Measurements from ENCODE around the gene CLEC16A.

CLEC16A gene

DNA sequence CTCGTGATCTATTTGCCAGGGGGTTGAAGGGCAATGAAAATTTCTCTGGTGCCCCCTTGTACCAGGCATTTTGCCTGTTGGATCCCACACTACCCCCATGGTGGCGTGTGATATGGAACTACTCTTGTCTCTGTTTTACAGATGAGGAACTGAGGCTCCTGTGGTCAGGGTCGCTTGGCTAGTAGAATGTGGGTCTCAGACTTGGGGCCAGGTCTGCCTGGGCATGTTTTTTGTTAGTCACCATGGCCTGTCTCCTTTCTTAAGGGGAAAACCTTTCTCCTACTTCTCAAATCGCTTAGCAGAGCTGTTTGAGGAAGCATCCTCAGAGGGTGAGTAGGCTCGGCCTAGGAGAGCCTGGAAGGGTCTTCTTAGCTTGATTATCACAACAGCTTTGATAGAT, 51.2 kb downstream of the CLEC16A start:
- no peak for DNase-seq

DNA sequence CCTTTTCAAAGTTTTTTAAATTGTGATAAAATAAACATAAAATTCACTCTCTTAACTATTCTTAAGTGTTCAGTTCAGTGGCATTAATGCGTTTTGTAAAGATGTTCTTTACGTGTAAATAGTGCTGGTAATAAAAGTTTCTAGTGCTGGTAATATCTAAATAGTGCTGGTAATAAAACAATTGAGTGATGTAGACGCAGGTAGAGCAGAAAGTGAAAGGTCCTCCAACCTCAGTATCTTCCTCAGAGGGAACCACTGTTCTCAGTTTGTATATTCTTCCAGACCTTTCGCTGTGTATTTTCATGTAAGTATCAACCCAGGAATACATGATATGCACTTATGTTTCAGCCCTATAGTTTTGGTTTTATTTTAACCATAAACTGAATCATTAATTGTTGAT, 53.1 kb downstream of the CLEC16A start:
- DNase-seq, result no peak

DNA sequence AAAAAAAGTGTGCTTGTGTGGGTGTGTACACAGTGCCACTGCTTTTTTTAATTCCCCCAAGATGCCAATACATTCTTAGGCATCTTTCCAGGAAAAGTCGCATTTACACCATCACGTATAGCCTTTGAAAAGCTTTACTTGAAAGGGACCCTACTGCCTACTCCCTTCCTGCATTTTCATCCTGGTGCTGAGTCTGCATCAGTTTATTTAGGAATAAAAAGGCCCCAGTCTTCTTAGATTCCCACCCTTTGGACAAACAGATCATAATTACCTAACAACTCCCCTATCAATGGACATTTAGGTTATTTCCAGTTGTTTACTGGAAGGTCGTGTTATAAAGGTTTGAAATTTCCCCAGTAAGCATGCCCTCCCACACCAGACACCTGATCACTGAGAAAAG, 54.9 kb downstream of the CLEC16A start:
- no peak for DNase-seq

DNA sequence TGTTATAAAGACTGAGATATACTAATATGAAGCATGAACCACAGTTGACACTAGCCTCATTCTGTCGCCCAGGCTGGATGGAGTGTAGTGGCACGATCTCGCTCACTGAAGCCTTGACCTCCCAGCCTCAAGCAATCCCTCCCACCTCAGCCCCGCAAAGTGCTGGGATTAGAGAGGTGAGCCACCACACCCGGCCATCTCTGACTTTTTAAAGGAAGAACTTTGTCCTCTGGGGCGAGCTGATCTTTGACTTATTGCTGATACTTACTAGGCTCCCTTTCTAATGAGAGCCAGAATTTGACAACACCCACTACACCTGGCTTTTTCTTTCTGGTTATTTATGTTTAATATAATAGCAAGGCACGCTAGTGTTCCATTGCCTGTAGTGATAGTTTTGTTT, 57.2 kb downstream of the CLEC16A start:
- no peak for DNase-seq

DNA sequence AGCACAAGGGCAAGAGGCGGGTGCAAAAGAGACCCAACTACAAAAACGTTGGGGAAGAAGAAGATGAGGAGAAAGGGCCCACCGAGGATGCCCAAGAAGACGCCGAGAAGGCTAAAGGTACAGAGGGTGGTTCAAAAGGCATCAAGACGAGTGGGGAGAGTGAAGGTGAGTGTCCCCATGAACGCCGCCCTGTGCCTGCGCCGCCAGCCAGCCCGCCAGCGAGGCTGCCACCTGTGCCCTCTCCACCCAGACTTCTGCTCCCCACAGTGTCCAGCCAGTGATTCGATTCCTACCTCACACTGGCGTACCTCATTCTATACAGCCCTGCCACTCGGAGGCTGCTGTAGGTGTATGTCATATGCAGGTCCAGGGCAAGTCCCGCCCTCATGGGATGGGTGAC, 58.8 kb downstream of the CLEC16A start:
- DNase-seq, result no peak

DNA sequence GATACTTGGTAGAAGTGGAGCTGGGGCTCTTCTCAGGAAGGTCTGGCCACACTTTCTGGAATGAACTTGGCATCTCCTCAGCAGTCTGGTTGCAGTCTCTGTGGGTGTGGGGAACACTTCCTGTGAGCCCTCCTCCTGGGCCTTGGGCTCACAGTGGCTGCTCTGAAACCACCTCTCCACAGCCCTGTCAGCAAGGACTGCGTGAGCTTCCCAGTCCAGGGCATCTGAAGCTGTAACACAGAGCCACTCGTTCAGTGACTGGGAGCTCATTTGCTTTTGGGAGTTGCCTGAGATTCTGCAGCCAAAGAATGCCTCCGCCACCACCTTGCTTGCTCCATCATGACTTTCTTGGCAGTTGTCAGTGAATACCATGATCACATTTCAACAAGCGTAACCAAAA, 60.0 kb downstream of the CLEC16A start:
- DNase-seq, result no peak

DNA sequence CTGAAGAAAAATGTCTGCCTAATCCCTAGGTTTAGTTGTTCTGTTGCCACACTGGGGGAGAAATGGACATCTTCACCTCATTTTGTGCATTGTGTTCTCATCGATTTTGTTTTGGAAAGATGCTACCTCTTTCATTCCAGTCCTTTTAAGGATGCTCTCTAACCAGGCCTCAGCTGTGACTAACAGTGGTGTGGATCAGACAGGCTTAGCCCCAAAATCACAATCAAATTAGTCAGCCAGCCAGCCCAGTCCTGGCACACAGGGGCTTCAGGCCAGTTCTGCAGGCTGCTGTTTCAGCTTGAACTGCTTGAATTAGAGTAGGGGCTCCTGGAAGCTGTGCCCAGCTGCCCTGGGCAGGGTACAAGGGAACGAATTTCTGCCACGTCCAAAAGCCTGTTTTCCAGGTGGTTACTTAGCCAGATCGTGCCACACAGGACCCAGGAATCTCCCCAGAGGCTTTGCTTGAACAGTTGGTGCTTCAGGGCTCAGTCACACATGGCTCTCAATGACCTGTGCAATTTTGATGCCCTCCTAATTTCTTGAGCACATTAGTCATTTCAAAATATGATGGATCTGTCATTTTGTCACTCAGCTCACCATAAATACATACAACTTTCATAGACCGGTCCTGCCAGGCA, 60.7 kb downstream of the CLEC16A start:
- no peak for DNase-seq

DNA sequence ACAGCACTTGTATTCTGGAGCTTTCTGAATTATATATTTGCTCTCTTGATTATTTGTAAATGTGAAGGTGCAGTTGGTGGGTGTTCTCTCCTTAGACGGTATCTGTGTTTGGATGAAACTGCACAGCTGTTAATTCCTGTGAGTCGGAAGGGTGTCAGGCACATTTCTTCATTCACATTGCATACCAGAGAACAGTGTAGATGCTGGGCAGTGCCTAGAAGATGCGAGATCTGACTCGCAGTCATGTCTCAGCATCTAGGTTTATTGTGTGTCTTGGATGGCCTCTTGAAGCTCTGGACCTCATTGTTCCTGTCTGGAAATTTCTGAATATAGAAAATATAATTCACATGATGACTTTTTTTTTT, 61.2 kb downstream of the CLEC16A start:
- DNase-seq, result no peak

DNA sequence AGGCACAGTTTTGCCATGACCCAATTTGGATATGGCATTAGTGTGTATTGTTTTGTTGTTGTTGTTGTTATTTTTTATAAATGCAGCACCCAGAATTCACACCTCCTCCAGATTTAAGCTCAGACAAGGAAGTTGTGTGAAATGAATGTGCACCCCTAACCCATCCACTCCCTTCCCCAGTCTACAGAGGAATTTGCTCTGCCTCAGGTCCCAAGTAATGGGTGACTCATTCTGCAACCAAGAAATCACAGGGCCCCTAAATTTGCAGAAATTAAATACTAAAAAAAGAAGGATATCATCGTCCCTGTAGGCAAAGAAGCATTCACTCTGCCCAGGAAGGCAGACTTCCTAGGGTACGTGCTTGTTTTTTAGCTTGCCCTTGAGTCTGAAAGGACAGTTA, 62.3 kb downstream of the CLEC16A start:
- DNase-seq, result no peak

DNA sequence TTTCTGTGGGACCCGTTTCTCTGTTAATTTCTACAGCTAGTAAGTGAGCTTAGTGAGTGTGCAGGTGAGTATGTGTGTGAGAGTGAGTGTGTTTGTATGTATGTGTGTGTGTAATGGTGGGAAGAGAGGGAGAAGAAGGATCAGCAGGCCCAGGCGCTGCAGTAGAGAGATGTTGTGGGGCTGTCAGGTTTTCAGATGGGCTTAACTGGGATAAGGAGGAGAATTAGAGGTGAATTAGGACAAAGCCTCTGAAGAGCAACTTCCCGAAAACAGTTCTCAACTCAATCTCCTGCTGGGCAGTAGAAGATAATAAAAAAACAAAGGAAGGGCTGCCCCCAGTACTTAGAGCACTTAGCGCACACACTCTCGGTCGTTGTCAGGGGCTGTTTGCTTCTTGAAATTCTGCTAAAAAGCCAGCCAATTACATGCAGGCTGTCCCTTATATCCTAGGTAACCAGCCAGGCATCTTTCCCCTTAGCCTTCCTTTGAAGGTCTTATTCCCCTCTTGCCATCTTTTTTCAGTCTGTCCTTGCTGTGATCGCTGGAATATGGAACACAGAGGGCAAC, 63.4 kb downstream of the CLEC16A start:
- DNase-seq, result no peak

DNA sequence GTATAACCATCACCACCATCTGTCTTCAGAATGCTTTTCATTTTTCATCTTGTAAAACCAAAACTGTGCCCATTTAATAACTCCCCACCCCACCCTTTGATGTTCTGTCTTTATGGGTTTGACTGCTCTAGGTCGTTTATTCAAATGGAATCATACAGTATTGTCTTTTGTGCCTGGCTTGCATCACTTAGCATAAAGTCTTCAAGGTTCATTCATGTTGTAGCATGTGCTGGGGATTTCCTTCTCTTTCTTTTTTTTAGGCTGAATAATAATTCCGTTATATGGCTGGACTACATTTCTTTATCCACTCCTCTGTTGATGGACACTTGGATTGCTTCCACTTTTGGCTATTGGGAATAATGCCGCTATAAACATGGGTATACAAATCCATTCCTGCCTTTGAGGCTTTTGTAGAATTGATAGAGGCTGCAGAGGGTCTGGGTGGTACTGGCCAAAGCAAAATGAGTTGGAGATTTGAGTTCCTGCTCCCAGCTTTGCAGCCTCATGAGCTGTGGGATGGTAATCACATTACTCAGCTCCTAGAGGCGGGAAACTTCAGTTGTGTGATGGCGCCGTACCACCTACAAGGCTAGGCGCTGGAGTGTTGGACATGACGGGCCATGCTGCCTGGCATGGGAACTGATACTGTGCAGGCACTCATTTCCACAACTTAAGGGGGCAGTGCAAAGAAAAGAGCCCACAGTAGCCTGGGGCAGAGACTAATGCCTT, 64.8 kb downstream of the CLEC16A start:
- DNase-seq, result no peak

DNA sequence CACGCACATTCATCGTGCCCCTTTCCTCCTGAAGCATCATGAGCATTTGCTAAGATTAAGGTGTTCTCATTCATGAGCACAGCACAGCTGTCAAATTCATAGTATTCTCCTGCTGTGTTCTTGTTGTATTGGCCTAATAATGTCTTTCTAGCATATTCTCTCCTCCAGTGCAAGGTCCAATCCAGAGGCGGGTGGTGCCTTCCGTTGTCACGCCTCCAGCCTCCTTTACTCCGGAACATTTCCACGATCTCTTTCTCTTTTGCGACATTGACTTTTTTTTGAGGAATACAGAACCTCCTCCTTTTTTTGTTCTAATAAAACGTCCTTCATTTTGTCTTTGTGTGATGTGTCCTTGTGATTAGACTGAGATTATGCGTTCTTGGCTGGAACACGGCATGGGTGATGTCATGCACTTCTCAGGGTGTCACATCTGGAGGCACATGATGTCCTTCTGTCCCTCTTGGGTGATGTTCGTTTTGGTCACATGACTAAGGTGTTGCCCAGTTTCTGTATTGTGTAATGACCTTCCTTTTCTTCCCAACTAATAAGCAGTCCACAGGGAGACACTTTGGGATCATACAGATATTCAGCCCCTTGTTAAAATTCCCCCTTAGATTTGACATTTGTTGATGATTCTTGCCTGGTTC, 66.3 kb downstream of the CLEC16A start:
- DNase-seq, result no peak

DNA sequence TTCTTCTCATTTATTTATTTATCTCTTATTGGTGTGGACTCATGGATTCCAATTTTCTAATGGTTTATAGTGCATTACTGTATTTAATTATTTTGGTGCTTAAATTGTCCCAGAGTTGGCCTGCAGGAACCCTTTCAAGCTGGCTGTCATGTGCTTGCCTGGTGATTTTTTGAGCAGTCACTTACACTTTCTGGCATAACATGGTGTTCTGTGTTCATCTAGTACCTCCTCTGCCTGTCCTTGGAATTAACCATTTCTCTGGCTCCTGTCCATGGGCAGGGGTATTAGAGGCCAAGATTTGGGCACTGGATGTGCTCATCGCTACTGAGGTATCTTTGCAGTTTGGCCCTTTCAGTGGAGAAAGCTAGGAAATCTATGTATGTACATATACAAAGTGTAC, 67.0 kb downstream of the CLEC16A start:
- DNase-seq, result no peak

DNA sequence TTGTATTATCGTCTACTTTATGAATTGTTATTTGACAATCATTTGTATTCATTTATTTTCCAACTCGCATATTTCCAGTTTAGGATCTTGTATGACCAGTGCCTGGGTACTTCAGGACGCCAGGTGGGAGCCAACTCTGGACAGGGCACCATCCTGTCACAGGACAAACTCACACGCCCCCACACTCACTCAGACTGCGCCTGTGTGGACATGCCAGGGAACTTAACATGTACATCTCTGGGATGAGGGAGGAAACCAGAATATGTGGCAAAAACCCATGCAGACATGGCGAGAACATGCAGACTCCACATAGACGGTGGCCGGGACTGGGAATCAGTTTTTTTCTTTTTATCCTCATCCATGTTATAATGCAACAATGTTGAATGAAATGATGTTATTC, 68.5 kb downstream of the CLEC16A start:
- DNase-seq, result no peak

DNA sequence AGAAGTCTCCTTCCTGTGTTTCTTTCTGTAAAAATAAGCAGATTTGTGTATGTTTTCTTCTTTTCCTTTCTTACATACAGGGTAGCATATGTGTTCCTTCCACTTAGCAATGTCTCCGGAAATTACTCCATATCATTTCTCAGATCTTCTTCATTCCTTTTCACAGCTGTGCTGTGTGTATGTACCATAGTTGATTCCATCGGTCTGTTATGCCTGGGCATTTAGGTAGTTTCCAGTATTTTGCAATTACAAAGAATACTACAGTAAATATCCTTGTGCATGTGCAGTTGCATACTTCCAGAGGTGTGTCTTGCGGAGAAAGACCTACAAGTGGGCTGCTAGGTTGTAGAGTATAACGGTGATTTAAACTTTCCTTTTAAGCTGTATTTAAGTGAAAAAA, 69.8 kb downstream of the CLEC16A start:
- no peak for DNase-seq

DNA sequence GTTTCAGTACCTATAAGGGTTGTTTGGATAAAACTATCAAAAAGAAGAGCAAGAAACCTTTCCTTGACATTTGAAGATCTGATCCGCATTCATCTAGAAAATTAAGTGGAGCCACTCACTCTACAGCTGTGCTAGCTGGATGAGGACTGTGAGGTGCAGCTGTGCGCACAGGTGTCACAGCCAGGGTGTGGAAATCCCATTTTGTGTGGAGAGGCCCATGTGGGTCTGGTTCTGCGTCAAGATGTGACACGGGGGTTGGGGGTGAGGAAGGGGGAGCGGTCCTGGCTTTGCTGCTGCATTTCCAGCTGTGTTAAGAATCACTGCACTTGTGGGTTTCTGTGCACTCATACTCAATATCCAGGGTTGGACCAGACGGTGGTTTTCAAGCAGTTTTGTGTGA, 70.7 kb downstream of the CLEC16A start:
- no peak for DNase-seq

DNA sequence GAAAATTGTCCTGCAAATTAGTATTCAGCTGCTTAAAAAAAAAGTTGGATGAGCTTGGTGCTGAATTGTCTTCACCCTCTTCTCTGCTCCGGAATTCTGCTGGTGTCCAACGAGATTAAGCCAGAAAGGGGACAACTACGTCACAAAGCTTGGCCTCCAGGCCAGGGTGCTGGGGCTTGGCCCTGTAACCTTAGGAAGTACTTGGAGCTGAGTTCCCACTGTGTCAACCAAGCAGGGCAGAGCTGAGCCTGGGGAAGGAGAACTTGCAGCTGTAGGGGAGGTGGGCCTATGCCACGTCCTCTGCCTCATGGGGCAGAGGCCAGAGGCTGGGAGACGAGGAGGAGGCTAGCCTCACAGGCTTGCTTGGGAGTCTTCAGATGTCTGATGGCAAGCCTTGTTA, 71.2 kb downstream of the CLEC16A start:
- DNase-seq, result no peak

DNA sequence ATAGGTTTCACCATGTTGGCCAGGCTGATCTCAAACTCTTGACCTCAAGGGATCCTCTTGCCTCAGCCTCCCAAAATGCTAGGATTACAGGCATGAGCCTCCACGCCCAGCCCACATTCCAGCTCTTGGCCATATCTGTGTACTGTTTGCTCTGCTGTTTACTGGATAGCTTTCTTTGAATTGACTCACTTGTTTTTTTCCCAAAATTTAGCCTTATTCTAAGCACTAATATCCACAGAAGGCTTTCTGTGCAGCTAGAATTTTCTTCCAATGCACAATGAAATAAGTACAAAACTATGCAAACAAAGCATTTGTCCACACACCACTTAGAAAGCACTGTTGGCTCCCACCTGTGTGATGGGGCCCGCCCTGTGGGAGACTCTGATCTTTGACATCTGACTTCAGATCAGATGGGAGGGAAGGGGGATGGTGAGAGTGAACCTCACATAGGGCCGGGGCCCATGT, 72.2 kb downstream of the CLEC16A start:
- DNase-seq, result no peak

DNA sequence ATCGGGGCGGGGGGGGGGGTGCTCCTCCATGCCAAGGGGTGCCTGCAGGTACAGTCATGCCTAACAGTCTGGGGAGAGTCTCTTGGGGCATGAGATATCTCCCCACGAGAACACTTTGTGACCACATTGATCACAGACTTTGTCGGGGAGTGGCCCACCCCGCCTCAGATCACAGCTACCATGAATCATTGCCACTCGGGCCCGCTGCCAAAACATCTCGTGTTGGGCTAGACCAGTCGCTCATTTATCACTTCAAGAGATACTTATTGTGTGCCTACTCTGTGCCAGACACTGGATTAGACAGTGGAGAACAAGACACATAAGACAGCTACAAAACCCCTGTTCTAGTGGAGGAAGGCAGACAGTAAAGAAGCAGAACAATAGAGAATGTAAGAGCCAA, 72.6 kb downstream of the CLEC16A start:
- DNase-seq, result no peak

DNA sequence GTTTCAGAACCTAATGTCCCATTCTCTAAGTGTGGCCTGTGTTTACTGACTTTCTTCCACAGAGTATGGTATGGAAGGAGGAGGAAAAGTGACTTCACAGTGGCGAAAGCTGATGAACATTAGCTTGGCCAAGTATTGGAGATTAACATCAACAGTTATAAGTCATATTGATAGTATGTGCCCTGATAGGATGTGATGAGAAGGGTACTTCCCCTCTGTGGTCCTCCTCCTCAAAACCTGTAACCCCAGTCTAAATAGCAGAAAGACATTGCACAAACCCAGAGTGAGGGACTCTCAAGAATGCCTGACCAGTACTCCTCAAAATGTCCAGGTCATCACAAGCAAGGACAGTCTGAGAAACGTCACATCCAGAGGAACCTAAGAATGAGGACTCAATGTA, 73.1 kb downstream of the CLEC16A start:
- no peak for DNase-seq

DNA sequence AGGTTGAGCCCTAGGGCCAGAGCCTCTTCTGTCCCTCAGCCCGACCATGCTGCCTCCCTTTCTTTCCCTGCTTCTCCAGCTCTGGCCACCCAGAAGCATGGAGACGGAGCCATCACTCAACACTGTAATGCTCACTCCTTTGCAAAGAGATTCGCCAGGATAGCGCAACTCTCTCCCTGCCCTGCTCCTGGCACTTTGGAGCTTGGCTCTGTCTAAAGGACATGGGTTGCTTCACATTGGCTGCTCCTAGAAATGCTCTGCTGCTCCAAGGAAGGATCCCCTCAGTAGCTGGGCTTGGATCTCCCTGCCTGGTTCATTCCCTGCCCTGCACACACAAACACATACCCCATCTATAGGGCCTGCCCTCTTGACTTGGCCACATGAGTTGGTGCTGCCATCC, 76.0 kb downstream of the CLEC16A start:
- no peak for DNase-seq

DNA sequence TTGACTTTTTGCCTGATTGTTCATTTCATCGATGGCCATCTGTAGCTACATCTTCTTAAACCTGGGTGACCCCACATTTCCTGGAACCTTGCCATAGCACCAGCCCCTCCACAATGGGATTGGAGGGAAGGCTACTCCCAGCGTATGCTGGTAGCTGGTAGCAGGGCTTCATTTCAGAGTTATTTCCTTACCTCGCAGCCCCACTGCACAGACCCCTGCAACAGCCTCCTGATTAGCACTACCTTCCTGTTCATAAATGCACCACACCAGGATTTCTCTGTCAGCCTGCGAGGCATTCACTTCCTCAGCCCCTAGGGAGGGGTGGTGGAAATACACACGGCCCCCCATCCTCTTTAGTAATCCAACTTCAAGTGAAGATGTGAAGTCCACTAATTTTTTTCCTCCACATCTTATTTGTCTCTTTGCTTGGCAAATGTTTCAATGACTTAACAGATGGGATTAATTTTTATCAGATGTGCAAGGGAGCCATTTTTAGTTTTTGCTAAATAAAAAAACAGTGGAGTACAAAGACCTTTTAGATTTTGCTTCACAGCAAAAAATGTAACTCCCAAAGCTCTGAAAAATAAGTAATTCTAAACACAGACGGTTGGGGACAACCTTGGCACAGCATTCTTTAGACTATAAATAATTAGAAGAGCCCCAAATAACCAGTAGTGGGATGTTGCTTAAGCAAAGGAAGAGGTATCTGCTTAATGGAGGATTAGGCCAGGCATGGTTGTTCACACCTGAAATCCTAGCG, 76.6 kb downstream of the CLEC16A start:
- no peak for DNase-seq

DNA sequence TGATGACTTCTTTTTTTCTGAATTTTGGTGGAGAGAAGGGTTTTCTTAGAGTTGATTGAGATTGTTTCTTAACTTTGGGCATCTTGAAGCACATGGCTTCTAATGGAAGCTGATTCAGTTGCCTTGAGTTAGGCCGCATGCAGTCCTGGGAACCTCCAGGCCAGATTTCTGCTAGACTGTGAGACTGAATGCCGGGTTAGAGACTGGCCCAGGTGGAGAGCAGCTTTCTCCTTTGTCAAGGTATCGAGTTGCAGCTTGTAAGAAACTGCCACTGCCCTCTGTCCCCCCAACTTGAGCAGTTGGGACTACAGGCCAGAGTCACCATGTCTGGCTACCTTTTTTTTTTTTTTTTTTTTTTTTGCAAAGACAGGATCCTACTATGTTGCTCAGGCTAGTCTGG, 77.6 kb downstream of the CLEC16A start:
- DNase-seq, result no peak

All from CD4-positive, alpha-beta T cell treated with Interleukin-1 beta for 1 hour (primary cell).